Keratinocyte (primary cell): ENCODE results near the gene TMEM94. TPM values are rescaled to one million over a fixed set of nuclear protein-coding genes. Genes with fewer than 3 reads are reported as not detected.

Experiments used
- DNase-seq: peaks from one replicate; pipeline ENCODE4 v3.0.0-alpha.2; 2011; ENCODE audit warnings: low read depth, missing footprints, low spot score
- FAIRE-seq: peaks from 2 replicates; lab custom pipeline; 2011; peaks lifted over from hg19 to GRCh38; lab: Jason Lieb, UNC
- H2AFZ ChIP-seq: 2 replicates; pipeline ENCODE4 v1.6.0; 2012; ENCODE audit warnings: low read length, control low read depth, inconsistent platforms; ENCODE audit not compliant: control insufficient read depth
- H3K27ac ChIP-seq: 2 replicates; pipeline ENCODE4 v1.5.1; 2011; ENCODE audit warnings: low read length; ENCODE audit not compliant: control insufficient read depth, insufficient read depth
- H3K27me3 ChIP-seq: 3 replicates; pipeline ENCODE4 v1.6.0; 2011; ENCODE audit warnings: low read length; ENCODE audit not compliant: control insufficient read depth, insufficient read depth; ENCODE audit errors: extremely low read depth
- H3K36me3 ChIP-seq, 2 experiments: 2 replicates in 1 of 2; 3 replicates in 1 of 2; pipeline ENCODE4 v1.5.1; 2011; ENCODE audit warnings: low read length in 2 of 2, mild to moderate bottlenecking in 1 of 2; ENCODE audit not compliant: control insufficient read depth in 2 of 2, insufficient read depth in 2 of 2; ENCODE audit errors: extremely low read depth in 1 of 2
- H3K4me1 ChIP-seq: 3 replicates; pipeline ENCODE4 v1.5.1; 2011; ENCODE audit warnings: low read length; ENCODE audit not compliant: control insufficient read depth, insufficient read depth; ENCODE audit errors: extremely low read depth
- H3K4me2 ChIP-seq: 3 replicates; pipeline ENCODE4 v1.6.0; 2011; ENCODE audit warnings: low read depth, low read length; ENCODE audit not compliant: control insufficient read depth, insufficient read depth; ENCODE audit errors: extremely low read depth
- H3K4me3 ChIP-seq, 3 experiments: fragments of 200-600 bp in 1 of 3; sonication (generic) in 1 of 3; 2 replicates in 2 of 3; 3 replicates in 1 of 3; pipeline ENCODE4 v1.5.1; 2011 to 2016; ENCODE audit warnings: low read length in 3 of 3, mild to moderate bottlenecking in 3 of 3, control low read depth in 2 of 3, inconsistent platforms in 1 of 3, low read depth in 1 of 3, mixed read lengths in 1 of 3, mixed run types in 1 of 3, moderate library complexity in 1 of 3; ENCODE audit not compliant: control insufficient read depth in 2 of 3, insufficient read depth in 2 of 3; ENCODE audit errors: extremely low read depth in 1 of 3
- H3K79me2 ChIP-seq: 2 replicates; pipeline ENCODE4 v1.6.0; 2012; ENCODE audit warnings: low read length; ENCODE audit not compliant: control insufficient read depth, insufficient read depth
- H3K9ac ChIP-seq: 3 replicates; pipeline ENCODE4 v1.6.0; 2011; ENCODE audit warnings: low read length; ENCODE audit not compliant: control insufficient read depth, insufficient read depth; ENCODE audit errors: extremely low read depth
- H3K9me1 ChIP-seq: 3 replicates; pipeline ENCODE4 v1.6.0; 2011; ENCODE audit warnings: low read length; ENCODE audit not compliant: control insufficient read depth, insufficient read depth; ENCODE audit errors: extremely low read depth
- H3K9me3 ChIP-seq: 2 replicates; pipeline ENCODE4 v1.5.1; 2012; ENCODE audit warnings: low read depth, low read length; ENCODE audit not compliant: control insufficient read depth
- H4K20me1 ChIP-seq: 3 replicates; pipeline ENCODE4 v1.6.0; 2011; ENCODE audit warnings: low read length; ENCODE audit not compliant: control insufficient read depth, insufficient read depth; ENCODE audit errors: extremely low read depth
- EZH2 ChIP-seq: IDR thresholded peaks from one replicate; pipeline ENCODE4 v1.6.1; 2012; ENCODE audit warnings: inconsistent platforms, mild to moderate bottlenecking, low read length, moderate library complexity
- dilution Hi-C: fragments of 300-500 bp; cut with MboI; formaldehyde crosslinking; loops from one replicate; pipeline ENCODE4 v1.7.0; 2020; ENCODE audit warnings: low sequenced_read_pairs; ENCODE audit not compliant: extremely low pct_ligation_motif_present
- polyA plus RNA-seq, 5 experiments: library from polyadenylated mRNA; depleted of rRNA in 3 of 5; stranded (reverse) in 3 of 5; stranded (forward) in 1 of 5; unstranded in 1 of 5; fragments of >200 nt; gene quantifications; 1 replicate in 1 of 5; 2 replicates in 3 of 5; 3 replicates in 1 of 5; pipeline versions ENCODE4 v1.2.1 to v1.2.3, GENCODE V29; 2011 to 2012; ENCODE audit warnings: missing spikeins in 2 of 5, low read depth in 1 of 5, low replicate concordance in 1 of 5
- TF ChIP-seq, protein P1 (sequence below), 3 experiments: IDR thresholded peaks in 1 of 3; conservative IDR thresholded peaks in 1 of 3; optimal IDR thresholded peaks in 1 of 3; 2 replicates in 2 of 3; 3 replicates in 1 of 3; pipeline versions ENCODE3 to v1.5.1; 2011; ENCODE audit warnings: low read length in 3 of 3, mild to moderate bottlenecking in 3 of 3, moderate library complexity in 2 of 3, control low read depth in 1 of 3, inconsistent platforms in 1 of 3; ENCODE audit not compliant: insufficient read depth in 2 of 3; ENCODE audit errors: extremely low read depth in 1 of 3

Gene TMEM94
- polyA plus RNA-seq, 1 donor (not counting 4 experiments of a cell fraction or from before 2014, with no cell fraction given) = 13.6 TPM

- dilution Hi-C loops = no loop called here
- no peaks in the 10 kb centered on the region for H3K9me1 ChIP-seq
- H3K9ac ChIP-seq = peak overlapping the region; percentile 63
- FAIRE-seq (no peak), DNase-seq (no peak)
- peak overlapping the region; percentile 97 for H3K4me2 ChIP-seq
- H3K4me1 ChIP-seq = peaks cover 9% of the 10 kb centered on the region
- H4K20me1 ChIP-seq = no peaks in the 10 kb centered on the region
- H3K36me3 ChIP-seq = peaks cover 7 to 11% of the 10 kb centered on the region in 2 experiments
- H3K27me3 ChIP-seq = no peaks in the 10 kb centered on the region
- peak overlapping the region; percentile 60 for H2AFZ ChIP-seq
- peak overlapping the region; percentile 63 to 78 (median 77) for H3K4me3 ChIP-seq
- H3K79me2 ChIP-seq = no peaks in the 10 kb centered on the region
- H3K27ac ChIP-seq = no peak overlapping the region
- no peak for TF ChIP-seq EZH2
- TF ChIP-seq, protein P1, sequence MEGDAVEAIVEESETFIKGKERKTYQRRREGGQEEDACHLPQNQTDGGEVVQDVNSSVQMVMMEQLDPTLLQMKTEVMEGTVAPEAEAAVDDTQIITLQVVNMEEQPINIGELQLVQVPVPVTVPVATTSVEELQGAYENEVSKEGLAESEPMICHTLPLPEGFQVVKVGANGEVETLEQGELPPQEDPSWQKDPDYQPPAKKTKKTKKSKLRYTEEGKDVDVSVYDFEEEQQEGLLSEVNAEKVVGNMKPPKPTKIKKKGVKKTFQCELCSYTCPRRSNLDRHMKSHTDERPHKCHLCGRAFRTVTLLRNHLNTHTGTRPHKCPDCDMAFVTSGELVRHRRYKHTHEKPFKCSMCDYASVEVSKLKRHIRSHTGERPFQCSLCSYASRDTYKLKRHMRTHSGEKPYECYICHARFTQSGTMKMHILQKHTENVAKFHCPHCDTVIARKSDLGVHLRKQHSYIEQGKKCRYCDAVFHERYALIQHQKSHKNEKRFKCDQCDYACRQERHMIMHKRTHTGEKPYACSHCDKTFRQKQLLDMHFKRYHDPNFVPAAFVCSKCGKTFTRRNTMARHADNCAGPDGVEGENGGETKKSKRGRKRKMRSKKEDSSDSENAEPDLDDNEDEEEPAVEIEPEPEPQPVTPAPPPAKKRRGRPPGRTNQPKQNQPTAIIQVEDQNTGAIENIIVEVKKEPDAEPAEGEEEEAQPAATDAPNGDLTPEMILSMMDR (optimal IDR thresholded peaks at IDR 0.05 in 1 of 3, IDR thresholded peaks at IDR 0.05 in 1 of 3, conservative IDR thresholded peaks at IDR 0.05 in 1 of 3; ENCODE audit: extremely low read depth in 1 of 3, insufficient read depth in 2 of 3, low read length in 3 of 3) = no peak
- H3K9me3 ChIP-seq = no peaks in the 10 kb centered on the region
Observed at GRCh38 chr17:75525806-75526554, 69.5 kb downstream of the TMEM94 start.

- TF ChIP-seq EZH2 = no peak
- TF ChIP-seq, protein P1 (optimal IDR thresholded peaks at IDR 0.05 in 1 of 3, IDR thresholded peaks at IDR 0.05 in 1 of 3, conservative IDR thresholded peaks at IDR 0.05 in 1 of 3; ENCODE audit: extremely low read depth in 1 of 3, insufficient read depth in 2 of 3, low read length in 3 of 3) = no peak
- Histone ChIP-seq H4K20me1 (no peaks in the 10 kb centered on the region), H3K27me3 (no peaks in the 10 kb centered on the region), H3K9ac (peak overlapping the region; percentile 63), H3K4me2 (peak overlapping the region; percentile 97), H3K79me2 (no peaks in the 10 kb centered on the region), H3K36me3 (peaks cover 3 to 10% of the 10 kb centered on the region in 2 experiments), H3K4me3 (peak overlapping the region; percentile 63 to 78 (median 77)), H3K4me1 (peaks cover 17% of the 10 kb centered on the region), H3K9me1 (no peaks in the 10 kb centered on the region), H3K27ac (no peak overlapping the region), H2AFZ (peak overlapping the region; percentile 60), H3K9me3 (no peaks in the 10 kb centered on the region)
- dilution Hi-C loops = no loop called here
- FAIRE-seq (no peak), DNase-seq (no peak)
Observed at GRCh38 chr17:75526555-75527270, 70.3 kb downstream of the TMEM94 start.
